ENCODE measurements around the gene PARD6B. TPM values are rescaled to one million over a fixed set of nuclear protein-coding genes. Genes with fewer than 3 reads are reported as not detected.
A peak's percentile ranks its signal among the peaks of the same experiment; 100 is the strongest.
"Not testable (repeated sequence)": the region's sequence is repeated elsewhere in the genome, so short reads cannot be mapped to it uniquely, and the experiment has no call there.

Gene PARD6B
- total and polyA plus RNA-seq, 2 of the 13 experiments (the other 11 are each of a cell fraction or from before 2014, with no cell fraction given) = 6.9 to 22.2 TPM

DNA sequence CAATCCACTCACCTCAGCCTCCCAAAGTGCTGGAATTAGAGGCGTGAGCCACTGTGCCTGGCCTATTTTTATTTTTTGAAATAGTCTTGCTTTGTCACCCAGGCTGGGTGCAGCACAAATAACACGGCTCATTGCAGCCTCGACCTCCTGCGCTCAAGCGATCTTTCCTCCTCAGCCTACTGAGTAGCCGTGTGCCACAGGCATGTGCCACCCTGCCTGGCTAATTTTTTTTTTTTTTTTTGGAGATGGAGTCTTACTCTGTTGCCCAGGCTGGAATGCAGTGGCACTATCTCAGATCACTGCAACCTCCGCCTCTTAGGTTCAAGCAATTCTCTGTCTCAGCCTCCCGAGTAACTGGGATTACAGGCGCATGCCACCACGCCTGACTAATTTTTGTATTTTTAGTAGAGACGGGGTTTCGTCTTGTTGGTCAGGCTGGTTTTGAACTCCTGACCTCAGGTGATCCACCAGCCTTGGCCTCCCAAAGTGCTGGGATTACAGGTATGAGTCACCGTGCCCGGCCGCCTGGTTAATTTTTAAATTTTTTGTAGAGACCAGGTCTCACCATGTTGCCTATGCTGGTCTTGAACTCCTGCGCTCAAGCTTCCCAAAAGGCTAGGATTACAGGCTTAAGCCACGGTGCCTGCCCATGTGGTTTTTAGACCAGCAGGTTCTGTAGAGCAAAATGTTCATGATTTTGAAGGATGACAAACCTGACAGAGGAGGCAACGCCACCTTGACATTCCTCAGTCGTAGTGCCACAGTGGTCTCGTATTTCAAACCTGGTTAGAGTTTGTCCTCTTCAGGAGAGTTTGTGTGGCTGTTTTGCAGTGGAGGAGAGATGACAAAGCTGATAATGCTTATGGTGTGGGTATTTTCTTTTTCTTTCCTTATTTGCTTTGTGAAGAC is 32.4 kb downstream of the PARD6B start (continued):
- TF ChIP-seq, protein P1, sequence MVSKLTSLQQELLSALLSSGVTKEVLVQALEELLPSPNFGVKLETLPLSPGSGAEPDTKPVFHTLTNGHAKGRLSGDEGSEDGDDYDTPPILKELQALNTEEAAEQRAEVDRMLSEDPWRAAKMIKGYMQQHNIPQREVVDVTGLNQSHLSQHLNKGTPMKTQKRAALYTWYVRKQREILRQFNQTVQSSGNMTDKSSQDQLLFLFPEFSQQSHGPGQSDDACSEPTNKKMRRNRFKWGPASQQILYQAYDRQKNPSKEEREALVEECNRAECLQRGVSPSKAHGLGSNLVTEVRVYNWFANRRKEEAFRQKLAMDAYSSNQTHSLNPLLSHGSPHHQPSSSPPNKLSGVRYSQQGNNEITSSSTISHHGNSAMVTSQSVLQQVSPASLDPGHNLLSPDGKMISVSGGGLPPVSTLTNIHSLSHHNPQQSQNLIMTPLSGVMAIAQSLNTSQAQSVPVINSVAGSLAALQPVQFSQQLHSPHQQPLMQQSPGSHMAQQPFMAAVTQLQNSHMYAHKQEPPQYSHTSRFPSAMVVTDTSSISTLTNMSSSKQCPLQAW (CRISPR knock-in tag; IDR thresholded peaks at IDR 0.05) = peak; percentile 82
- TF ChIP-seq ERF (CRISPR knock-in tag; IDR thresholded peaks at IDR 0.05) (peak; percentile 65; the same call in 1 of the 2 replicates), ZNF33B (CRISPR knock-in tag; IDR thresholded peaks at IDR 0.05) (peak; percentile 68; the same call in 1 of the 2 replicates), CREB1 (IDR thresholded peaks at IDR 0.05) (peak; percentile 36; the same call in 1 of the 2 replicates), HOXA5 (CRISPR knock-in tag; IDR thresholded peaks at IDR 0.05) (0 out of 2 replicates have a peak, but pooled peaks have one; percentile 16), ZNF292 (CRISPR knock-in tag; IDR thresholded peaks at IDR 0.05; ENCODE audit: borderline replicate concordance, low read depth) (peak; percentile 18; the same call in 1 of the 2 replicates), ZNF280B (CRISPR knock-in tag; IDR thresholded peaks at IDR 0.05; ENCODE audit: borderline replicate concordance) (peak; percentile 70), EED (CRISPR knock-in tag; IDR thresholded peaks at IDR 0.05) (0 out of 2 replicates have a peak, but pooled peaks have one; percentile 74), REPIN1 (CRISPR knock-in tag; IDR thresholded peaks at IDR 0.05; ENCODE audit: borderline replicate concordance, low read depth) (peak; percentile 82; the same call in 1 of the 2 replicates), ELF4 (CRISPR knock-in tag; IDR thresholded peaks at IDR 0.05; ENCODE audit: borderline replicate concordance) (peak; percentile 53; the same call in 1 of the 2 replicates), STAG1 (CRISPR knock-in tag; IDR thresholded peaks at IDR 0.05) (peak; percentile 28; the same call in 1 of the 2 replicates), FLYWCH1 (CRISPR knock-in tag; IDR thresholded peaks at IDR 0.05) (0 out of 2 replicates have a peak, but pooled peaks have one; percentile 43), GATA4 (IDR thresholded peaks at IDR 0.05; ENCODE audit: borderline replicate concordance, low read depth) (0 out of 2 replicates have a peak, but pooled peaks have one; percentile 69), PAXIP1 (CRISPR knock-in tag; conservative IDR thresholded peaks at IDR 0.05) (peak; percentile 63), ZNF33A (CRISPR knock-in tag; IDR thresholded peaks at IDR 0.05; ENCODE audit: borderline replicate concordance) (0 out of 2 replicates have a peak, but pooled peaks have one; percentile 53)
- TF ChIP-seq CREB1 (CRISPR knock-in tag; IDR thresholded peaks at IDR 0.05) = not testable (repeated sequence)
- TF ChIP-seq, protein P2, sequence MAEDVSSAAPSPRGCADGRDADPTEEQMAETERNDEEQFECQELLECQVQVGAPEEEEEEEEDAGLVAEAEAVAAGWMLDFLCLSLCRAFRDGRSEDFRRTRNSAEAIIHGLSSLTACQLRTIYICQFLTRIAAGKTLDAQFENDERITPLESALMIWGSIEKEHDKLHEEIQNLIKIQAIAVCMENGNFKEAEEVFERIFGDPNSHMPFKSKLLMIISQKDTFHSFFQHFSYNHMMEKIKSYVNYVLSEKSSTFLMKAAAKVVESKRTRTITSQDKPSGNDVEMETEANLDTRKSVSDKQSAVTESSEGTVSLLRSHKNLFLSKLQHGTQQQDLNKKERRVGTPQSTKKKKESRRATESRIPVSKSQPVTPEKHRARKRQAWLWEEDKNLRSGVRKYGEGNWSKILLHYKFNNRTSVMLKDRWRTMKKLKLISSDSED (CRISPR knock-in tag; IDR thresholded peaks at IDR 0.05) = 0 out of 2 replicates have a peak, but pooled peaks have one; percentile 29

Data from HepG2 (cell line).